ENCODE measurements around the gene FCN1. TPM values are rescaled to one million over a fixed set of nuclear protein-coding genes. Genes with fewer than 3 reads are reported as not detected.

Gene FCN1
- total RNA-seq, 4 donors from 2014 or later: 0.41 to 13.8 TPM; not detected in 2

DNA sequence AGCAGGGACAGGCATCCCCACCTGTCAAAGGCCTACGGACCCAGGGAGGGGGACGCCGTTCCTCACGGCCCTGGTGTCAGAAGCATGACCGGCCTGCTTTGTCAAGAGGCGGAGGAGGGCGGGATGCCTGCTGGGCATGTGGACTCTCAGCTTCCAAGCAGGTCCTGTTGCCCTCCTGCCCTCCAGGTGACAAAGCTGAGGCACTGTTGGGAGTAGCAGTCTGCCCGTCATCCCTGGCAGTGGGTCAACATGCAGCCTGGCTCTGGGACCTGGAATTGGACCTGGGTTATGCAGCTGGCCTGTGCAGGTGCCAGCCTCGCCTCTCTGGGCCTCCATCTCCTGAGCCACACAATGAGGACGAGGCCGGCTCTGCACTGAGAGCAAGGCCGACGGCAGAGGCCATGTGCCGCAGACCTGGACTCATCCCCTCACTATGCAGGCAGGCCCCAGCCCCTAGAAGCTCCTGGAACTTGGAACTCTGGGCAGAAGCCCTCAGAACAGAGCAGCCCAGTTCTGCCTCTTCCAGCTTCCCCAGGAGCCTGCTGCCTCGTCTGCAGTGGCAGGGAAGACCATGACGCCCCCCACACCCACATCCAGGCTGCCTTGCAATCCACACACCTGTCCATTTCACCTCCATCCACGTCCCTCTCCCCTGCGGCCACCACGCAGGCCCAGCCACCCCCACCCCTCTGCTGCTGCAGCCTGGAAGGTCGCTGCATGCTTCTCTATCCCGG is 20.8 kb upstream of the FCN1 start:
- H3K9me3 ChIP-seq: no peaks in the 10 kb centered on the region
- in situ Hi-C loops (cut with MboI; ENCODE audit: low pct_ligation_motif_present in 1 of 4, low pct_unique_long_range_greater_than_20kb in 1 of 4, low sequenced_read_pairs in 3 of 4) (no loop called here), intact Hi-C loops (cut with DNase I; ENCODE audit: low total_unique reads) (no loop called here)
- H3K4me1 ChIP-seq: no peaks in the 10 kb centered on the region
- no peak overlapping the region for H3K4me3 ChIP-seq
- TF ChIP-seq POLR2A (IDR thresholded peaks at IDR 0.05): no peak
- no peak for TF ChIP-seq EP300 (IDR thresholded peaks at IDR 0.05; ENCODE audit: low read depth)
- TF ChIP-seq POLR2AphosphoS5 (IDR thresholded peaks at IDR 0.05): no peak
- TF ChIP-seq, protein P1, sequence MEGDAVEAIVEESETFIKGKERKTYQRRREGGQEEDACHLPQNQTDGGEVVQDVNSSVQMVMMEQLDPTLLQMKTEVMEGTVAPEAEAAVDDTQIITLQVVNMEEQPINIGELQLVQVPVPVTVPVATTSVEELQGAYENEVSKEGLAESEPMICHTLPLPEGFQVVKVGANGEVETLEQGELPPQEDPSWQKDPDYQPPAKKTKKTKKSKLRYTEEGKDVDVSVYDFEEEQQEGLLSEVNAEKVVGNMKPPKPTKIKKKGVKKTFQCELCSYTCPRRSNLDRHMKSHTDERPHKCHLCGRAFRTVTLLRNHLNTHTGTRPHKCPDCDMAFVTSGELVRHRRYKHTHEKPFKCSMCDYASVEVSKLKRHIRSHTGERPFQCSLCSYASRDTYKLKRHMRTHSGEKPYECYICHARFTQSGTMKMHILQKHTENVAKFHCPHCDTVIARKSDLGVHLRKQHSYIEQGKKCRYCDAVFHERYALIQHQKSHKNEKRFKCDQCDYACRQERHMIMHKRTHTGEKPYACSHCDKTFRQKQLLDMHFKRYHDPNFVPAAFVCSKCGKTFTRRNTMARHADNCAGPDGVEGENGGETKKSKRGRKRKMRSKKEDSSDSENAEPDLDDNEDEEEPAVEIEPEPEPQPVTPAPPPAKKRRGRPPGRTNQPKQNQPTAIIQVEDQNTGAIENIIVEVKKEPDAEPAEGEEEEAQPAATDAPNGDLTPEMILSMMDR (IDR thresholded peaks at IDR 0.05): no peak
- H3K27me3 ChIP-seq: peaks cover 39% of the 10 kb centered on the region
- WGBS, 2 donors (ENCODE audit: low coverage in 1 of 2): 73% methylated on average over 20 of the region's 21 CpGs; no CpG with 5 or more reads in 1 of the 2 donors
- no peak for DNase-seq
- no peak overlapping the region for H3K27ac ChIP-seq
- H3K36me3 ChIP-seq: no peaks in the 10 kb centered on the region

DNA sequence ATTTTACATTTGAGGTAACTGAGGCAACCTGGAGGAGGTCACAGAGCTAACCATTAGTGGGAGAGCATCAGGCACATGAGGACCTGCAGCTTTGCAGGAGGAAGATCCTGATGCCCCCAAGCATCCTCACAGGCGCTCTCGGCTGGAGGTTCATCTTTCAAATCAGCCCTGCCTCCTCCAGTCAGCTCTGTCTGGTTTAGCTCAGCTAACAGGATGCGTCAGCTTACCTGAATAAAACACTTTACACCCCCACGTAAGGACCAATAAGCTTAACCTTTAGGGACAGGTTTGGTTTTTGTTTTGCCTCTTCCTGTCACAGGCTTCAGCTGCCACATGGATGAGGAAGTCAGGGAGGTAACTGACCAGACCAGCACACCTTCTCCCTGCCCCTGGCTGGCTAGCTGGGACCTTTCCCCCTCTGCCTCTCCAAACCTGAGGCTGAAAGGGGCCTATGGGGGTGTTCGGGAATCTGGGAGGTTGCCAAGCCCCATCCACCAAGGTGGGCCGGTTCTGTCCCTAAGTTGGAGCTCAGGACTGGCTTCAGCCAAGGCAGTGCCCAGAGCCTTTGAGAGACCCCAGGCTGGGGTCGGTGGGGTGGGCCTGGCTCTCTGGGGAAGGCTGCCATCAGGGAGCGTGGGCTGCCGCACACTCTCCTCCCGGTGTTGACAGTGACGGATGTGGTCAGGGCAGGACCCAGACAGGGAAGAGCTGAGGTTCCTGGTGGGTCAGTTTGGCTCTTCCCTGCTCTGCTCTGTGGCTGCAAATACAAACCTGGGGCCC is 20.0 kb upstream of the FCN1 start:
- H3K27me3 ChIP-seq: peaks cover 42% of the 10 kb centered on the region
- no peak for DNase-seq
- H3K4me1 ChIP-seq: no peaks in the 10 kb centered on the region
- 71% methylated on average over 11 of the region's 11 CpGs; no CpG with 5 or more reads in 1 of the 2 donors for WGBS, 2 donors (ENCODE audit: low coverage in 1 of 2)
- no peaks in the 10 kb centered on the region for H3K9me3 ChIP-seq
- H3K36me3 ChIP-seq: no peaks in the 10 kb centered on the region
- no peak for TF ChIP-seq EP300 (IDR thresholded peaks at IDR 0.05; ENCODE audit: low read depth)
- TF ChIP-seq, protein P1 (IDR thresholded peaks at IDR 0.05): no peak
- TF ChIP-seq POLR2AphosphoS5 (IDR thresholded peaks at IDR 0.05): no peak
- no peak for TF ChIP-seq POLR2A (IDR thresholded peaks at IDR 0.05)
- H3K27ac ChIP-seq: peak overlapping the region in 1 of 4 donors; percentile 8
- intact Hi-C loops (cut with DNase I; ENCODE audit: low total_unique reads): no loop called here
- in situ Hi-C loops (cut with MboI; ENCODE audit: low pct_ligation_motif_present in 1 of 4, low pct_unique_long_range_greater_than_20kb in 1 of 4, low sequenced_read_pairs in 3 of 4): no loop called here
- no peak overlapping the region for H3K4me3 ChIP-seq

DNA sequence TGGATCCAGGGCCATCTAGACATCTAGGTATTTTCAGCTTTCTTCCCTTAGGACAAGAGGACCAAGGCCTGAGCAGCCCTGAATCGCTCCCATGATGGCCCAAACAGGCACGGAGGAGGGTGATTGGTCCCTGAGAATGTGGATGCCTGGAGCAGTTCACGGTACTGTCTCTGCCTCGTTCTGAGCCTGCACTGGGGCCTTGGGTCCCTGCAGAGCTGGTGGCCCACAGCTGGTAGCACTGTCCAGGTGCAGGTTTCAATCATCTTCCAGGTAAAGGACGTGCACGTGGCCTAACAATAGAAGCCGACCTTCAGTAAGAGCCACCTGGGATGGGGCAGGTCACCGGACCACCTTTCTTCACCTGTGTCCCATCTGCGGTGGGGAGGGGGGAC is 19.4 kb upstream of the FCN1 start:
- Histone ChIP-seq H3K9me3 (no peaks in the 10 kb centered on the region), H3K27ac (peak overlapping the region in 1 of 4 donors; percentile 53), H3K36me3 (no peaks in the 10 kb centered on the region), H3K4me3 (no peak overlapping the region), H3K27me3 (peaks cover 36% of the 10 kb centered on the region), H3K4me1 (no peaks in the 10 kb centered on the region)
- in situ Hi-C loops (cut with MboI; ENCODE audit: low pct_ligation_motif_present in 1 of 4, low pct_unique_long_range_greater_than_20kb in 1 of 4, low sequenced_read_pairs in 3 of 4): no loop called here
- intact Hi-C loops (cut with DNase I; ENCODE audit: low total_unique reads): no loop called here
- WGBS, 2 donors (ENCODE audit: low coverage in 1 of 2): 54% methylated on average over 9 of the region's 9 CpGs; no CpG with 5 or more reads in 1 of the 2 donors
- TF ChIP-seq EP300 (IDR thresholded peaks at IDR 0.05; ENCODE audit: low read depth) (no peak), POLR2A (IDR thresholded peaks at IDR 0.05) (no peak), POLR2AphosphoS5 (IDR thresholded peaks at IDR 0.05) (no peak)
- TF ChIP-seq, protein P1 (IDR thresholded peaks at IDR 0.05): no peak
- peak; percentile 44 for DNase-seq

DNA sequence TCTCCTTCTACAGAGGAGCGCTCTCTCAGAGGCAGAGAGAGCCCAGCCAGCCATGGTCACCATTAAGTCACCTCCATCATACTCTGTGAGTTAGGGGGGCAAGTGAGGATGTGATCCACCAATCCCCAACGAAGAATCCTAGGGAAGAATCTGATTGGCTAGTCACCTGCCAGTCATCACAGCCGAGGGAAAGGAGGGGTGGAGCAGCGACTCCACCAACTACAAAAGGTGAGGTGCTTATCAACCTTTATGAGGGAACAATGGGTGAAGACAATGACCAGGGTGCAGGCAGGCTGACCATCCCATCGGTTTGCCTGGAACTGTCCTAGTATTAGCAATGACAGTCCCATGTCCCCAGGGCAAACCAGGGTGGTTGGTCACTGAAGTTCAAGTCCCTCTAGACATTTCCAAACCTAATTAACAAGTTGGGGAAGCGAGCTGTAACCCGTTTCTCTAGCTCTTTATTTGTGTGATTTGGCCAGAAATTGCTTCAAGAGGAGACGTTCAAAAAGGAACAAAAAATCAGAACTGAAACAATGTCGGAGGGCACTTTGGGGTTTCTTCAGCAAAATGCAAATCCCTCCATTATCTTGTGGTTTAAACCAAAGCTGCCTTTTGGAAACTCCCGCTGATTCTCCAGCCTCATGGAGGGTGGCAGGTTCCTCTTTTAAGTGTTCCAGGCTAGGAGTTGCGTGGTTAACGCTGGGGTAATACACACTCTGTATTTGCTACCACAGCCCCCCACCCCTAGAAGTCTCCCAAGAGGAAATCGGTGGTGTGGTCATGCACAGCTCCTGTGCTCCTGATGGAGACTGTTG is 18.8 kb upstream of the FCN1 start:
- 56 to 75% methylated on average over 6 to 13 of the region's 13 CpGs for WGBS, 2 donors (ENCODE audit: low coverage in 1 of 2)
- no peaks in the 10 kb centered on the region for H3K36me3 ChIP-seq
- peak overlapping the region in 2 of 4 donors; percentile 24 to 53 for H3K27ac ChIP-seq
- DNase-seq: peak; percentile 37
- no peaks in the 10 kb centered on the region for H3K9me3 ChIP-seq
- intact Hi-C loops (cut with DNase I; ENCODE audit: low total_unique reads): no loop called here
- no peak overlapping the region for H3K4me3 ChIP-seq
- H3K27me3 ChIP-seq: peaks cover 33% of the 10 kb centered on the region
- in situ Hi-C loops (cut with MboI; ENCODE audit: low pct_ligation_motif_present in 1 of 4, low pct_unique_long_range_greater_than_20kb in 1 of 4, low sequenced_read_pairs in 3 of 4): no loop called here
- no peaks in the 10 kb centered on the region for H3K4me1 ChIP-seq
- TF ChIP-seq POLR2A (IDR thresholded peaks at IDR 0.05): no peak
- no peak for TF ChIP-seq EP300 (IDR thresholded peaks at IDR 0.05; ENCODE audit: low read depth)
- no peak for TF ChIP-seq POLR2AphosphoS5 (IDR thresholded peaks at IDR 0.05)
- TF ChIP-seq, protein P1 (IDR thresholded peaks at IDR 0.05): no peak
